NCI-H526 (cell line): Measurements from ENCODE around the gene LENG9.

Source experiments
- DNase-seq, 2 experiments: peaks; one replicate each; lab custom pipeline; 2025; lab: John Stamatoyannopoulos, UW

The LENG9 gene

GRCh38 chr19:54422136-54422535 is 41.4 kb downstream of the LENG9 start:
- DNase-seq, result peak in 1 of 2 experiments; percentile 47

DNA sequence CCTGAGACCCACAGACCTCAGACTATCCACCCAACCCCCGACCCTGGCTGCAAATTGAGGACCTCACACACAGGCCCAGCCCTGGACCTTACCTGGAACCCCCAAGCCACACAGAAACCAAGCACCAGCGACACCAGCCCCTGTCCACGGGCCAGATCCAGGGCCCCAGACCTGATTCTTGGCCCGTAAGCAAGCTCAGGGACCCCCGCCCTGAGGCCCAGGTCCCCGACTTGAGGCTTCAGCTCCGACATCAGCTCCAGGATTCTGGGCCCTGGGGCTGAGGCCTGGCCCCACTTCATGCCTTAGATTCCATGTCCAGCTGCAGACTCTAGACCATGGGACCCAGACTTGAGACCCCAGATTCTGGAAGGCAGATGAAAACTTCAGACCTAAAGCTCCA is 42.1 kb downstream of the LENG9 start:
- DNase-seq, result no peak

DNA sequence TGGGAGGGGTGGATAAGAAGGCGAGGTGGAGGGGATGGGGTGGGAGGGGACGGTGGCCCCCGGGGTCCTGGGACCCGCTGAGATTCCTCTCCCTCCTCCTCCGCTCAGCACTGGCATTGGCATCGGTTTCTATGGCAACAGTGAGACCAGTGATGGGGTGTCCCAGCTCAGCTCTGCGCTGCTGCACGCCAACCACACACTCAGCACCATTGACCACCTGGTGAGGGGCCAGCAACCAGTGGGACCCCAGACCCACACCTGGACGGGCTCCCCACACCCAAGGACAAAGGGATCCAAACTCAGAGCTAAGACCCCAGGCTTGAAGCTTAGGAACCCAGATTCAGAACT is 42.4 kb downstream of the LENG9 start:
- DNase-seq, result no peak

GRCh38 chr19:54420383-54421168 is 43.0 kb downstream of the LENG9 start:
- peak in 1 of 2 experiments; percentile 50 for DNase-seq

DNA sequence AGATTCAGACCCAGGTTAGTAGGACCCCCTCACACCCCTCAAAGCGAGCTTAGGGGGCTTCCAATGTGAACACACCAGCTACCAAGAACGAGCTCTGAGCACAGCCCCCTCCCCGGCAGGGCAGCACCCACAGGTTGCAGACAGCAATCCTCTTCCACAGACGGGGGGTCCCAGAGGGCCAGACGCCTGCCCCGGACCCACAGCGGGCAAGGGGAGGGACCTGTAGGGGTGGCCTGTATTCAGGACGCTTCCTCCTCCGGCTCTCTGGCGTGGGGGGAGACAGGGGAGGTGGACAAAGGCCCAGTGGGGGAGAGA is 43.6 kb downstream of the LENG9 start:
- DNase-seq, result no peak

GRCh38 chr19:54418930-54419800 is 44.4 kb downstream of the LENG9 start:
- DNase-seq, result no peak

DNA sequence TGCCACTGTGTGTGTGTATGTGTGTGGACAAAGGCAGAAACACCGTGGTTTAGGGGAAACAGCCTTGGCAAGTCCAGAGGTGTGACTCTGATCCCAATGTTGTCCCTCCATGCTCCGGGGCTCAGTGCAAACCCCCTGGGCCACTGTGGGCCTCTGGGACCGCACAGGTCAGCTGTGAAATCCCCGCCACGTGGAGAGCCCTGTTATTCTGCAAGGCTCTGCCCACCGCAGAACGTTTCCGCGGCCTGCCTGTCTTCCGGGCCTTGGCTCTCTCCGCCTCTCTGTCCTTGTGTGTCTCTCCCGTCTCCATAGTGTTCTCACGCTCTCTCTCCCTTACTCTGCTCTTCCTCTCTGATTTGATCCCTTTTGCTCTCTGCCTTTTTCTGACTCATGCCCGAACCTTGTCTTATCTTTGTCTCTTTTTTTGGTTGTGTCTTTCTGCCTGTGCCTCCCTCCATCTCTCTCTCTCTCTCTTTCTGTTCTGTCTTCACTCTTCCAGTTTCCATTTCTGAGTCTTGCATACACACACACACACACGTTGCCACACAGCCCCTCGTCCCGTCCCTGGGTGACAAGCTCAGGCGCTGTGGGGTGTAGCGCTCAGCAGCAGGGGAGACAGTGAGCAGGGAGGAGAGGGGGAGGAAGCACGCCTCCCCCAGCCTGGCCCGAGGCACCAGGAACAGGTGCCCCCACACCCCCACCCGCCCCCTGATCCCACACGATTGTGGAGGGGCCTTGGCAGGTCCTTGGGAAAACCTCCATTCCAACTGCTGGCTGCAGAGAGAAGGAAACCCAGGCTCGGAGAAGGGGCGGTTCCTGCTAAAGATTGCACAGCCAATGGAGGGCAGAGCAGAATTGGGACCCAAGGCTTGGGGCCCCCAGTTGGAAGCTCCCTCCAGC is 45.3 kb downstream of the LENG9 start:
- no peak for DNase-seq

DNA sequence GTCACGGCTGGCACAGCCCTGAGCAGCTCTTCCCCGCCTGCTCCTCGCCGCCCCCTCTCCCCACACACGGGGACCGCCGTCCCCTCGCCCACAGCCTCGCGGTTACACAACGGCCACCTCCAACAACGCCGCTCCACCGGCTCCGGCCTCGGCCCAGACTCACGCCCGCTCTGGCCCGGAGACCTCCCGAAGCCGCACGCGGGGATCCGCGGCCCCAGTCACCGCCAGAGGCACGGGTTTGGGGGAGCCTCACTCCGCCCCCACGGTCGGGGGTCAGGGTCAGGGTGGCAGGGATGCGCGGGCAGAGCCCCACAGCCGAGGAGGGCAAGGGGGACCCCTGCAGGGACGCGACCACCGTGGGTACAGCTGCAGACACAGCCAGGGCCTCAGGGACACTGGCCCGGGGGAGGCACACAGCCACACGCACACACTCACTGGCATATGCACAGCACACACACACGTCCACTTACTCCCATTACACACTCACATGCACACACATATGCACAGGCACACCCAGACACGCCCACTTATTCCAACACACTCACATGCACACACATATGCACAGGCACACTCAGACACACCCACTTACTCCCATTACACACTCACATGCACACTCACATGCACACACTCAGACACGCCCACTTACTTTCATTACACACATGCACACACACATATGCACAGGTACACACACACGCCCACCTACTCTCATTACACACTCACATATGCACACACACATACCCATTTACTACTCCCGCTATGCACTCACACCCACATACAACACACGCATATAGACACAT is 46.7 kb downstream of the LENG9 start:
- DNase-seq, result no peak

- DNase-seq, result no peak
Observed at GRCh38 chr19:54415901-54416673, 47.5 kb downstream of the LENG9 start.

DNA sequence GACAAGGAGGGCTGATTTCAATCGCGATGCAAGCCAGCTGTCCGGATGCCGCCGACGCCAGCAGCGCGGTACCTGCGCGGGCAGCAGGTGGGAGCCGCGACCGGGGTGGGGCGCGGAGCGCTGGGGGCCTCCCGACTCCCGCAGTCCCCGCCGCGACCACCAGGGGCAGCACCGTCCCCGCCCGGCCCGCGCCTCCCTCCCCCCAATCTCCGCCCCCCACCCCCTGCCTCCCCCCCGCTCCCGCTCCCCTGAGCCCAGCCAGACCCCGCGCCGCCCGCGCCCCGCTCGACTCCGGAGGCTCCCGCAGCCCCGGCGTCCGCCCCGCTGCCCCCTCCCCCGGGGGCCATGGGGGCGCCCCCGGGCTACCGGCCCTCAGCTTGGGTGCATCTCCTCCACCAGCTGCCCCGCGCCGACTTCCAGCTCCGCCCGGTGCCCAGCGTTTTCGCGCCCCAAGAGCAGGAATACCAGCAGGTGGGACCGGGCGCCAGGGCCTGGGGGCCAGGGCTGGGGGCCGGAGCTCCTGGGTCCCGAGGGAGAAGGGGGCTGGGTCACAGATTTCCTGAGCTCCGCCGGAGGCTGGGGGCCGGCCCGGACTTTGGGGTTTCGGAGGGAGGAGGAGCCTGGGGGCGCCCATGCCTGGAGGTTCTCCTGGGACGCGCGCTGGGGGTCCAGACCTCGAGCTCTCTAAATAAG is 48.2 kb downstream of the LENG9 start, which contains the start of gene TTYH1:
Gene TTYH1 (plus strand): TSS at position 257 of the 693 bp plus-strand sequence. CDS start 89 bp downstream, at position 346.
- DNase-seq, result peak in 1 of 2 experiments; percentile 47

DNA sequence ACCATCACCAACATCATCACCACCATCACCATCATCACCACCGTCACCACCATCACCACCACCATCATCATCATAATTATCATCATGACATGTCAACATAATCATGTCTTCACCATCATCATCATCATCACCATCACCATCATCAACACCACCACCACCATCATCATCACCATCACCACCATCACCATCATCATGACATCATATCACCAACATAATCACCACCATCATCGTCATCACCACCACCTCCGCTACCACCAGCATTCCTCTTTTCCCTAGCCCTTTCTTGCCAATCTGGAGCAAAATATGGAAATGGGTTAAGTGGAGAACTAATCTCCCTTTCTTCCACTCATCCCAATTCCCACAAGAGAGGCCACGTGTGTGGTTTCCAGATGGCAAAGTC is 49.4 kb downstream of the LENG9 start:
- no peak for DNase-seq

DNA sequence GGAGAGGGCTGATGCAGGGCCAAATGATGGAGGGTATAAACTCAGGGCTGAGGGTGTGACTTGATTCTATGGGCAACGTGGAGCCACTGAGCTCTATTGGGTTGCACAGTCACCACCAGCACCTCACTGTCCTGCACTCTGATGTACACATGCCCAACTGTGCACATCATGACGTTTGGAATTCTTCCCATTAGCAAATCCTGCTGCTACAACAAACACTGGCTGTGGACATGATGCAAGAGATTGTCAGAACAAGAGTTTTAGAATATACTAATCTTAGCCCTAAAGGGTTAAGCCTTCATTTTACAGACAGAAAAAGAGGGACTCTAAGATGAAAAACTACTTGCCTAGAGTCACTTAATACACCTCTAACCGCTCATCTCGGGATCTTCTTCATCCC is 50.7 kb downstream of the LENG9 start:
- no peak for DNase-seq
